ENCODE measurements around the gene ZBTB20.

The ZBTB20 gene

DNA sequence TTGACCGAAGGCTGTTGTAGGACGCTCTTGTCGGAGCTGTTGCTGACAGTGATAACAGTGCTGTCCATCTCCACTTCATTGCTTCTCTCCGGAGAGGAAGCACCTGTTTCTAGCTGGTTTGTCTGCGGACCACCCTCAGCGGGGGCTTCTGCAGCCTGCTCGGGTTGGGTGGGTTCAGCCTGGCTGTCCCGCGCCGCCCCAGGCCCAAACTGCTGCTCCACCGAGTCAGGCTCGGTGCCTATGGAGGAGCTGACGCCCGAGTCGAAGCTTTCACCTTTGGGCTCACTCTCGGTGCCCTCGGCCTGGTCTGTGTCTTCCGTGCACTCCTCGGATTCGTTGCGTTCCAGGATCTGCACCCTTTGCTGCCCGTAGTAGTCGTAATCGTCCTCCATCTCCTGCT is 796.4 kb downstream of the ZBTB20 start:
- H2AFZ ChIP-seq (ENCODE audit: low read depth, low read length), result no peak overlapping the region
- H3K36me3 ChIP-seq (ENCODE audit: insufficient read depth, low read length), result peaks cover 13% of the 10 kb centered on the region; the same call in 1 of the 2 replicates
- no peak overlapping the region for H3K27ac ChIP-seq (ENCODE audit: low read length)
- H3K4me1 ChIP-seq (ENCODE audit: insufficient read depth, low read length), result no peaks in the 10 kb centered on the region
- no peaks in the 10 kb centered on the region for H4K20me1 ChIP-seq (ENCODE audit: insufficient read depth, low read length)
- H3K79me2 ChIP-seq (ENCODE audit: insufficient read depth, low read length), result no peaks in the 10 kb centered on the region
- DNase-seq (no peak), ATAC-seq (ENCODE audit: insufficient read depth, low read depth) (no peak)
- no peaks in the 10 kb centered on the region for H3K27me3 ChIP-seq (ENCODE audit: insufficient read depth, low read length, poor library complexity)
- H3K4me2 ChIP-seq (ENCODE audit: insufficient read depth, low read length), result no peak overlapping the region
- H3K4me3 ChIP-seq (ENCODE audit: low read depth in 1 of 2, low read length in 2 of 2), result no peak overlapping the region
- TF ChIP-seq EZH2 (IDR thresholded peaks at IDR 0.05; ENCODE audit: borderline replicate concordance, low read depth, low read length, severe bottlenecking), result no peak
- TF ChIP-seq, protein P1, sequence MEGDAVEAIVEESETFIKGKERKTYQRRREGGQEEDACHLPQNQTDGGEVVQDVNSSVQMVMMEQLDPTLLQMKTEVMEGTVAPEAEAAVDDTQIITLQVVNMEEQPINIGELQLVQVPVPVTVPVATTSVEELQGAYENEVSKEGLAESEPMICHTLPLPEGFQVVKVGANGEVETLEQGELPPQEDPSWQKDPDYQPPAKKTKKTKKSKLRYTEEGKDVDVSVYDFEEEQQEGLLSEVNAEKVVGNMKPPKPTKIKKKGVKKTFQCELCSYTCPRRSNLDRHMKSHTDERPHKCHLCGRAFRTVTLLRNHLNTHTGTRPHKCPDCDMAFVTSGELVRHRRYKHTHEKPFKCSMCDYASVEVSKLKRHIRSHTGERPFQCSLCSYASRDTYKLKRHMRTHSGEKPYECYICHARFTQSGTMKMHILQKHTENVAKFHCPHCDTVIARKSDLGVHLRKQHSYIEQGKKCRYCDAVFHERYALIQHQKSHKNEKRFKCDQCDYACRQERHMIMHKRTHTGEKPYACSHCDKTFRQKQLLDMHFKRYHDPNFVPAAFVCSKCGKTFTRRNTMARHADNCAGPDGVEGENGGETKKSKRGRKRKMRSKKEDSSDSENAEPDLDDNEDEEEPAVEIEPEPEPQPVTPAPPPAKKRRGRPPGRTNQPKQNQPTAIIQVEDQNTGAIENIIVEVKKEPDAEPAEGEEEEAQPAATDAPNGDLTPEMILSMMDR (IDR thresholded peaks at IDR 0.05; ENCODE audit: borderline replicate concordance, extremely low read depth, low read length, poor library complexity, severe bottlenecking), result no peak
- H3K9me3 ChIP-seq (ENCODE audit: insufficient read depth, low read length, severe bottlenecking), result no peaks in the 10 kb centered on the region
- no peak overlapping the region for H3K9ac ChIP-seq (ENCODE audit: low read depth, low read length)

DNA sequence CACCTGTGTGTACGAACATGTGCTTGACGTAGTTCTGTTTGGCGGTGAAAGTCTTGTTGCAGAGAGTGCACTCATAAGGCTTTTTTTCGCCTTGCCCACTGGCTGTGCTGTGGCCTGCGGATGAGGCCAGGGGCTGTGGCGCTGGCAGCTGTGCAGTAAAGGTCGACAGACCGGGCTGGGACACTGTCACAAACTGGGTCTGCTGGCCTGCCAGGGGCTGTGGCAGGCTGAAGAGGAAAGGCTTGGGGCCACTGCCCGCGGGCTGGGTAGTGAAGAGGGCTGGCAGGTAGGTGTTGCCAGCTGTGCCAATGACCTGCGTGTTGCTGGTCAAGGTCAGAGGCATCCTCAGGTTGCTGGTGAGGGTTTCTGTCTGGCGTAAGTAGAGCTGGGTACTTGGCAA is 796.8 kb downstream of the ZBTB20 start:
- no peak for ATAC-seq (ENCODE audit: insufficient read depth, low read depth)
- Histone ChIP-seq H3K4me1 (ENCODE audit: insufficient read depth, low read length) (no peaks in the 10 kb centered on the region), H3K27ac (ENCODE audit: low read length) (no peak overlapping the region), H3K4me2 (ENCODE audit: insufficient read depth, low read length) (no peak overlapping the region), H2AFZ (ENCODE audit: low read depth, low read length) (no peak overlapping the region), H3K9me3 (ENCODE audit: insufficient read depth, low read length, severe bottlenecking) (no peaks in the 10 kb centered on the region), H4K20me1 (ENCODE audit: insufficient read depth, low read length) (no peaks in the 10 kb centered on the region), H3K36me3 (ENCODE audit: insufficient read depth, low read length) (peaks cover 13% of the 10 kb centered on the region; the same call in 1 of the 2 replicates), H3K9ac (ENCODE audit: low read depth, low read length) (no peak overlapping the region), H3K4me3 (ENCODE audit: low read depth in 1 of 2, low read length in 2 of 2) (no peak overlapping the region), H3K27me3 (ENCODE audit: insufficient read depth, low read length, poor library complexity) (no peaks in the 10 kb centered on the region), H3K79me2 (ENCODE audit: insufficient read depth, low read length) (no peaks in the 10 kb centered on the region)
- no peak for DNase-seq
- TF ChIP-seq, protein P1 (IDR thresholded peaks at IDR 0.05; ENCODE audit: borderline replicate concordance, extremely low read depth, low read length, poor library complexity, severe bottlenecking), result no peak
- no peak for TF ChIP-seq EZH2 (IDR thresholded peaks at IDR 0.05; ENCODE audit: borderline replicate concordance, low read depth, low read length, severe bottlenecking)

DNA sequence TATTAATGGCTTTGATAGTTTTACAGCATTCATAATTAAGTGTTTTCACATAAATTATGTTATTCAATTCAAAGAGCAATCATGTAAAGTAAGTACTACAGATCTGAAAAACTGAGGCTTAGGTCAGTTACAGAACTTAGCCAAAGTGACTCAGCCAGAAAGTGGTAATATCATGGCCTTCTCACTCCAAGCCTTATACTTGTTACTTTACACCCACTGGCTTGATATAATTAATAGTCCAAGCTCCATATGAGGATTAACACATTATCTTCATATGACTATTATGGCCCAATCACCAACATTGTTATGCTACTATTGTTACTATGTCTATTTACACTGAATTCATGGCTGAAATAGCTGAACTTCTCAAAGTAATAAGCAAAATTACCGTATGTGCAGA is 802.6 kb downstream of the ZBTB20 start:
- no peaks in the 10 kb centered on the region for H3K36me3 ChIP-seq (ENCODE audit: insufficient read depth, low read length)
- H4K20me1 ChIP-seq (ENCODE audit: insufficient read depth, low read length), result no peaks in the 10 kb centered on the region
- H3K9ac ChIP-seq (ENCODE audit: low read depth, low read length), result no peak overlapping the region
- H3K27ac ChIP-seq (ENCODE audit: low read length), result no peak overlapping the region
- no peak overlapping the region for H2AFZ ChIP-seq (ENCODE audit: low read depth, low read length)
- H3K4me3 ChIP-seq (ENCODE audit: low read depth in 1 of 2, low read length in 2 of 2), result no peak overlapping the region
- no peak overlapping the region for H3K4me2 ChIP-seq (ENCODE audit: insufficient read depth, low read length)
- H3K9me3 ChIP-seq (ENCODE audit: insufficient read depth, low read length, severe bottlenecking), result no peaks in the 10 kb centered on the region
- TF ChIP-seq, protein P1 (IDR thresholded peaks at IDR 0.05; ENCODE audit: borderline replicate concordance, extremely low read depth, low read length, poor library complexity, severe bottlenecking), result no peak
- TF ChIP-seq EZH2 (IDR thresholded peaks at IDR 0.05; ENCODE audit: borderline replicate concordance, low read depth, low read length, severe bottlenecking), result no peak
- H3K4me1 ChIP-seq (ENCODE audit: insufficient read depth, low read length), result no peaks in the 10 kb centered on the region
- no peak for DNase-seq
- ATAC-seq (ENCODE audit: insufficient read depth, low read depth), result no peak
- no peaks in the 10 kb centered on the region for H3K27me3 ChIP-seq (ENCODE audit: insufficient read depth, low read length, poor library complexity)
- no peaks in the 10 kb centered on the region for H3K79me2 ChIP-seq (ENCODE audit: insufficient read depth, low read length)

Measured in DND-41 (cell line).